GM23338 (cell line): Measurements from ENCODE around the gene TAGAP.

Experiments
- CREB1 ChIP-seq: fragments of 250-450 bp; sonication (Bioruptor Pico); IDR thresholded peaks from 2 replicates; pipeline ENCODE4 v1.5.0; 2020; ENCODE audit warnings: low read depth, mild to moderate bottlenecking, moderate library complexity
- EZH2 ChIP-seq: fragments of 200-600 bp; sonication (generic); IDR thresholded peaks from one replicate; pipeline ENCODE4 v1.8.0; 2017; ENCODE audit warnings: antibody characterized with exemption, mild to moderate bottlenecking, low read depth; ENCODE audit not compliant: unreplicated experiment
- EZH2phosphoT487 ChIP-seq: fragments of 200-600 bp; sonication (generic); IDR thresholded peaks from one replicate; pipeline ENCODE4 v1.8.1; 2018; ENCODE audit warnings: antibody characterized with exemption; ENCODE audit not compliant: unreplicated experiment
- JUNB ChIP-seq: IDR thresholded peaks from one replicate; pipeline ENCODE4 v1.6.1; 2016; ENCODE audit warnings: antibody characterized with exemption; ENCODE audit not compliant: unreplicated experiment
- NANOG ChIP-seq: IDR thresholded peaks from 2 replicates; pipeline ENCODE4 v1.6.1; 2016; ENCODE audit warnings: antibody characterized with exemption, borderline replicate concordance
- POLR2AphosphoS5 ChIP-seq: IDR thresholded peaks from 2 replicates; pipeline ENCODE4 v1.6.1; 2016; ENCODE audit warnings: antibody characterized with exemption, low read depth
- STAT1 ChIP-seq: IDR thresholded peaks from one replicate; pipeline ENCODE4 v1.6.1; 2016; ENCODE audit warnings: antibody characterized with exemption; ENCODE audit not compliant: unreplicated experiment
- ZNF114 ChIP-seq: fragments of 250-450 bp; sonication (Bioruptor Pico); IDR thresholded peaks from 2 replicates; pipeline ENCODE4 v1.5.0; 2020; ENCODE audit warnings: mild to moderate bottlenecking, moderate library complexity
- ZNF331 ChIP-seq: fragments of 250-450 bp; sonication (Bioruptor Pico); IDR thresholded peaks from 2 replicates; pipeline ENCODE4 v1.5.0; 2020; ENCODE audit warnings: low read depth, mild to moderate bottlenecking, moderate library complexity
- TF ChIP-seq, protein P1 (sequence below), 2 experiments: fragments of 200-600 bp in 1 of 2; sonication (generic) in 1 of 2; conservative IDR thresholded peaks; 2 replicates each; pipeline versions ENCODE4 v1.5.1 to v1.6.1; 2016 to 2017; ENCODE audit warnings: antibody characterized with exemption in 2 of 2, low read depth in 2 of 2, mild to moderate bottlenecking in 2 of 2, moderate library complexity in 1 of 2
- TF ChIP-seq, protein P2 (sequence below): fragments of 250-450 bp; sonication (Bioruptor Pico); IDR thresholded peaks from 2 replicates; pipeline ENCODE4 v1.5.0; 2020; ENCODE audit warnings: mild to moderate bottlenecking, moderate library complexity
- TF ChIP-seq, protein P3 (sequence below): IDR thresholded peaks from one replicate; pipeline ENCODE4 v1.6.1; 2018; ENCODE audit warnings: antibody characterized with exemption; ENCODE audit not compliant: unreplicated experiment
- TF ChIP-seq, protein P4 (sequence below): IDR thresholded peaks from 2 replicates; pipeline ENCODE4 v1.6.1; 2016; ENCODE audit warnings: antibody characterized with exemption

DNA sequence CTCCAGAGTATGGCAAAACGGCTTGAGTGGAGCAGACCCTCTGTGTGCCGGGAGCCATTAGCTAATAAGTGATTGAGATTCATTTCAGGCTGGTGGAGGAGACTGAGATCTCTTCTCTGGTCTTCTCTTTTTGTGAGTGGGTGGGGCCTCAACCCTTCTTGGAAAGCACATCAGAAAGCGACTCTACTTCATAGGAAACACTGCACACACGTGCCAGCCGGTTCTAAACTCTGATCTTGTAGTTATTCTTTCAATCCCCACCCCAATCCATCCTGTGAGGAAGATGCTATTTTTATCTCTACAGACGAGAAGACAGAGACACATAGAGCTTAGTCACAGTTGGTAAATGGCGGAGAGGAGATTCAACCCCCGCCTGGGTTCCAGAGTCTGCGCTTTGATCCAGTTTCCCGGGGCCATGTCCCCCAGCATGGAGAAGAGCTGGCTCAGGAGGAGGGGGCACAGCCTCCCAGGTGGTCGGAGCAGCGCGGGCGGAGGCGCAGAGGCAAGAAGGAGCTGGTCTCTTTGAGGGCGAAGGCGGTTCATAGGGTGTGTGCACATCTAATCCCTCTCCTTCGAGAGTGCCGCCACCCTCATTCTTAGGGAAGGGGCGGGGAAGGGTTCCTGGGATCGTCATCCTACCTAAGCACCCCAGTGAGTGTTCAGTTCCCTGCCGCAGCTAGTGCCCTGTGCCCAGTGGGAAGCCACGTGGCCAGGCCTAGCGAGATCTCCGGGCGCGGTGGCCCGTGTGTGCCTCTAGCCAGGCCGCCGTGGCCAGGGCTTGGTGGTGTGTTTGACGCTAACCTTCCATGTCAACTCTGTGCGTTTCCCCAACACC is 49.0 kb upstream of the TAGAP start:
- TF ChIP-seq, protein P1, sequence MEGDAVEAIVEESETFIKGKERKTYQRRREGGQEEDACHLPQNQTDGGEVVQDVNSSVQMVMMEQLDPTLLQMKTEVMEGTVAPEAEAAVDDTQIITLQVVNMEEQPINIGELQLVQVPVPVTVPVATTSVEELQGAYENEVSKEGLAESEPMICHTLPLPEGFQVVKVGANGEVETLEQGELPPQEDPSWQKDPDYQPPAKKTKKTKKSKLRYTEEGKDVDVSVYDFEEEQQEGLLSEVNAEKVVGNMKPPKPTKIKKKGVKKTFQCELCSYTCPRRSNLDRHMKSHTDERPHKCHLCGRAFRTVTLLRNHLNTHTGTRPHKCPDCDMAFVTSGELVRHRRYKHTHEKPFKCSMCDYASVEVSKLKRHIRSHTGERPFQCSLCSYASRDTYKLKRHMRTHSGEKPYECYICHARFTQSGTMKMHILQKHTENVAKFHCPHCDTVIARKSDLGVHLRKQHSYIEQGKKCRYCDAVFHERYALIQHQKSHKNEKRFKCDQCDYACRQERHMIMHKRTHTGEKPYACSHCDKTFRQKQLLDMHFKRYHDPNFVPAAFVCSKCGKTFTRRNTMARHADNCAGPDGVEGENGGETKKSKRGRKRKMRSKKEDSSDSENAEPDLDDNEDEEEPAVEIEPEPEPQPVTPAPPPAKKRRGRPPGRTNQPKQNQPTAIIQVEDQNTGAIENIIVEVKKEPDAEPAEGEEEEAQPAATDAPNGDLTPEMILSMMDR (conservative IDR thresholded peaks at IDR 0.05; ENCODE audit: low read depth in 2 of 2): no peak
- TF ChIP-seq EZH2: no peak
- TF ChIP-seq JUNB: no peak
- no peak for TF ChIP-seq CREB1 (CRISPR knock-in tag)
- TF ChIP-seq POLR2AphosphoS5: no peak
- TF ChIP-seq, protein P2, sequence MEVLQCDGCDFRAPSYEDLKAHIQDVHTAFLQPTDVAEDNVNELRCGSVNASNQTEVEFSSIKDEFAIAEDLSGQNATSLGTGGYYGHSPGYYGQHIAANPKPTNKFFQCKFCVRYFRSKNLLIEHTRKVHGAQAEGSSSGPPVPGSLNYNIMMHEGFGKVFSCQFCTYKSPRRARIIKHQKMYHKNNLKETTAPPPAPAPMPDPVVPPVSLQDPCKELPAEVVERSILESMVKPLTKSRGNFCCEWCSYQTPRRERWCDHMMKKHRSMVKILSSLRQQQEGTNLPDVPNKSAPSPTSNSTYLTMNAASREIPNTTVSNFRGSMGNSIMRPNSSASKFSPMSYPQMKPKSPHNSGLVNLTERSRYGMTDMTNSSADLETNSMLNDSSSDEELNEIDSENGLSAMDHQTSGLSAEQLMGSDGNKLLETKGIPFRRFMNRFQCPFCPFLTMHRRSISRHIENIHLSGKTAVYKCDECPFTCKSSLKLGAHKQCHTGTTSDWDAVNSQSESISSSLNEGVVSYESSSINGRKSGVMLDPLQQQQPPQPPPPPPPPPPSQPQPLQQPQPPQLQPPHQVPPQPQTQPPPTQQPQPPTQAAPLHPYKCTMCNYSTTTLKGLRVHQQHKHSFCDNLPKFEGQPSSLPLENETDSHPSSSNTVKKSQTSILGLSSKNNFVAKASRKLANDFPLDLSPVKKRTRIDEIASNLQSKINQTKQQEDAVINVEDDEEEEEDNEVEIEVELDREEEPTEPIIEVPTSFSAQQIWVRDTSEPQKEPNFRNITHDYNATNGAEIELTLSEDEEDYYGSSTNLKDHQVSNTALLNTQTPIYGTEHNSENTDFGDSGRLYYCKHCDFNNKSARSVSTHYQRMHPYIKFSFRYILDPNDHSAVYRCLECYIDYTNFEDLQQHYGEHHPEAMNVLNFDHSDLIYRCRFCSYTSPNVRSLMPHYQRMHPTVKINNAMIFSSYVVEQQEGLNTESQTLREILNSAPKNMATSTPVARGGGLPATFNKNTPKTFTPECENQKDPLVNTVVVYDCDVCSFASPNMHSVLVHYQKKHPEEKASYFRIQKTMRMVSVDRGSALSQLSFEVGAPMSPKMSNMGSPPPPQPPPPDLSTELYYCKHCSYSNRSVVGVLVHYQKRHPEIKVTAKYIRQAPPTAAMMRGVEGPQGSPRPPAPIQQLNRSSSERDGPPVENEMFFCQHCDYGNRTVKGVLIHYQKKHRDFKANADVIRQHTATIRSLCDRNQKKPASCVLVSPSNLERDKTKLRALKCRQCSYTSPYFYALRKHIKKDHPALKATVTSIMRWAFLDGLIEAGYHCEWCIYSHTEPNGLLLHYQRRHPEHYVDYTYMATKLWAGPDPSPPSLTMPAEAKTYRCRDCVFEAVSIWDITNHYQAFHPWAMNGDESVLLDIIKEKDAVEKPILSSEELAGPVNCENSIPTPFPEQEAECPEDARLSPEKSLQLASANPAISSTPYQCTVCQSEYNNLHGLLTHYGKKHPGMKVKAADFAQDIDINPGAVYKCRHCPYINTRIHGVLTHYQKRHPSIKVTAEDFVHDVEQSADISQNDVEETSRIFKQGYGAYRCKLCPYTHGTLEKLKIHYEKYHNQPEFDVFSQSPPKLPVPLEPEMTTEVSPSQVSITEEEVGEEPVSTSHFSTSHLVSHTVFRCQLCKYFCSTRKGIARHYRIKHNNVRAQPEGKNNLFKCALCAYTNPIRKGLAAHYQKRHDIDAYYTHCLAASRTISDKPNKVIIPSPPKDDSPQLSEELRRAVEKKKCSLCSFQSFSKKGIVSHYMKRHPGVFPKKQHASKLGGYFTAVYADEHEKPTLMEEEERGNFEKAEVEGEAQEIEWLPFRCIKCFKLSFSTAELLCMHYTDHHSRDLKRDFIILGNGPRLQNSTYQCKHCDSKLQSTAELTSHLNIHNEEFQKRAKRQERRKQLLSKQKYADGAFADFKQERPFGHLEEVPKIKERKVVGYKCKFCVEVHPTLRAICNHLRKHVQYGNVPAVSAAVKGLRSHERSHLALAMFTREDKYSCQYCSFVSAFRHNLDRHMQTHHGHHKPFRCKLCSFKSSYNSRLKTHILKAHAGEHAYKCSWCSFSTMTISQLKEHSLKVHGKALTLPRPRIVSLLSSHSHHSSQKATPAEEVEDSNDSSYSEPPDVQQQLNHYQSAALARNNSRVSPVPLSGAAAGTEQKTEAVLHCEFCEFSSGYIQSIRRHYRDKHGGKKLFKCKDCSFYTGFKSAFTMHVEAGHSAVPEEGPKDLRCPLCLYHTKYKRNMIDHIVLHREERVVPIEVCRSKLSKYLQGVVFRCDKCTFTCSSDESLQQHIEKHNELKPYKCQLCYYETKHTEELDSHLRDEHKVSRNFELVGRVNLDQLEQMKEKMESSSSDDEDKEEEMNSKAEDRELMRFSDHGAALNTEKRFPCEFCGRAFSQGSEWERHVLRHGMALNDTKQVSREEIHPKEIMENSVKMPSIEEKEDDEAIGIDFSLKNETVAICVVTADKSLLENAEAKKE (CRISPR knock-in tag): no peak
- TF ChIP-seq EZH2phosphoT487: no peak
- TF ChIP-seq, protein P3, sequence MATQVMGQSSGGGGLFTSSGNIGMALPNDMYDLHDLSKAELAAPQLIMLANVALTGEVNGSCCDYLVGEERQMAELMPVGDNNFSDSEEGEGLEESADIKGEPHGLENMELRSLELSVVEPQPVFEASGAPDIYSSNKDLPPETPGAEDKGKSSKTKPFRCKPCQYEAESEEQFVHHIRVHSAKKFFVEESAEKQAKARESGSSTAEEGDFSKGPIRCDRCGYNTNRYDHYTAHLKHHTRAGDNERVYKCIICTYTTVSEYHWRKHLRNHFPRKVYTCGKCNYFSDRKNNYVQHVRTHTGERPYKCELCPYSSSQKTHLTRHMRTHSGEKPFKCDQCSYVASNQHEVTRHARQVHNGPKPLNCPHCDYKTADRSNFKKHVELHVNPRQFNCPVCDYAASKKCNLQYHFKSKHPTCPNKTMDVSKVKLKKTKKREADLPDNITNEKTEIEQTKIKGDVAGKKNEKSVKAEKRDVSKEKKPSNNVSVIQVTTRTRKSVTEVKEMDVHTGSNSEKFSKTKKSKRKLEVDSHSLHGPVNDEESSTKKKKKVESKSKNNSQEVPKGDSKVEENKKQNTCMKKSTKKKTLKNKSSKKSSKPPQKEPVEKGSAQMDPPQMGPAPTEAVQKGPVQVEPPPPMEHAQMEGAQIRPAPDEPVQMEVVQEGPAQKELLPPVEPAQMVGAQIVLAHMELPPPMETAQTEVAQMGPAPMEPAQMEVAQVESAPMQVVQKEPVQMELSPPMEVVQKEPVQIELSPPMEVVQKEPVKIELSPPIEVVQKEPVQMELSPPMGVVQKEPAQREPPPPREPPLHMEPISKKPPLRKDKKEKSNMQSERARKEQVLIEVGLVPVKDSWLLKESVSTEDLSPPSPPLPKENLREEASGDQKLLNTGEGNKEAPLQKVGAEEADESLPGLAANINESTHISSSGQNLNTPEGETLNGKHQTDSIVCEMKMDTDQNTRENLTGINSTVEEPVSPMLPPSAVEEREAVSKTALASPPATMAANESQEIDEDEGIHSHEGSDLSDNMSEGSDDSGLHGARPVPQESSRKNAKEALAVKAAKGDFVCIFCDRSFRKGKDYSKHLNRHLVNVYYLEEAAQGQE: no peak
- TF ChIP-seq, protein P4, sequence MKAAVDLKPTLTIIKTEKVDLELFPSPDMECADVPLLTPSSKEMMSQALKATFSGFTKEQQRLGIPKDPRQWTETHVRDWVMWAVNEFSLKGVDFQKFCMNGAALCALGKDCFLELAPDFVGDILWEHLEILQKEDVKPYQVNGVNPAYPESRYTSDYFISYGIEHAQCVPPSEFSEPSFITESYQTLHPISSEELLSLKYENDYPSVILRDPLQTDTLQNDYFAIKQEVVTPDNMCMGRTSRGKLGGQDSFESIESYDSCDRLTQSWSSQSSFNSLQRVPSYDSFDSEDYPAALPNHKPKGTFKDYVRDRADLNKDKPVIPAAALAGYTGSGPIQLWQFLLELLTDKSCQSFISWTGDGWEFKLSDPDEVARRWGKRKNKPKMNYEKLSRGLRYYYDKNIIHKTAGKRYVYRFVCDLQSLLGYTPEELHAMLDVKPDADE: no peak
- no peak for TF ChIP-seq NANOG
- TF ChIP-seq STAT1: no peak
- TF ChIP-seq ZNF114 (CRISPR knock-in tag): no peak
- no peak for TF ChIP-seq ZNF331 (CRISPR knock-in tag)
